Astrocyte (in vitro differentiated cells and primary cell): ENCODE results near the gene FAF1. TPM values are rescaled to one million over a fixed set of nuclear protein-coding genes. Genes with fewer than 3 reads are reported as not detected.

Source experiments
- DNase-seq: peaks from one replicate; pipeline ENCODE4 v3.0.0-alpha.2; 2010; ENCODE audit warnings: low read depth
- FAIRE-seq: peaks from 2 replicates; lab custom pipeline; 2011; peaks lifted over from hg19 to GRCh38; lab: Jason Lieb, UNC
- H2AFZ ChIP-seq: 2 replicates; pipeline ENCODE4 v1.6.0; 2012; ENCODE audit warnings: low read depth, low read length, inconsistent platforms
- H3K27ac ChIP-seq: 2 replicates; pipeline ENCODE4 v1.5.1; 2011; ENCODE audit warnings: low read depth, low read length, inconsistent platforms
- H3K27me3 ChIP-seq: 2 replicates; pipeline ENCODE4 v1.6.0; 2011; ENCODE audit warnings: low read length, inconsistent platforms; ENCODE audit not compliant: insufficient read depth
- H3K36me3 ChIP-seq: 2 replicates; pipeline ENCODE4 v1.5.1; 2011; ENCODE audit warnings: low read length, inconsistent platforms; ENCODE audit not compliant: insufficient read depth
- H3K4me1 ChIP-seq: 2 replicates; pipeline ENCODE4 v1.5.1; 2011; ENCODE audit warnings: low read length, inconsistent platforms; ENCODE audit not compliant: insufficient read depth
- H3K4me2 ChIP-seq: 2 replicates; pipeline ENCODE4 v1.6.0; 2012; ENCODE audit warnings: low read length, inconsistent platforms
- H3K4me3 ChIP-seq: 2 replicates; pipeline ENCODE4 v1.5.1; 2011; ENCODE audit warnings: low read depth, mild to moderate bottlenecking, low read length, inconsistent platforms; ENCODE audit not compliant: insufficient read depth
- H3K79me2 ChIP-seq: 2 replicates; pipeline ENCODE4 v1.6.0; 2012; ENCODE audit warnings: mild to moderate bottlenecking, low read length, inconsistent platforms; ENCODE audit not compliant: insufficient read depth
- H3K9ac ChIP-seq: 2 replicates; pipeline ENCODE4 v1.6.0; 2012; ENCODE audit warnings: mild to moderate bottlenecking, low read length, inconsistent platforms
- H3K9me3 ChIP-seq: 2 replicates; pipeline ENCODE4 v1.5.1; 2012; ENCODE audit warnings: low read depth, mild to moderate bottlenecking, low read length, inconsistent platforms; ENCODE audit not compliant: insufficient read depth
- H4K20me1 ChIP-seq: 2 replicates; pipeline ENCODE4 v1.6.0; 2012; ENCODE audit warnings: low read length, inconsistent platforms; ENCODE audit not compliant: insufficient read depth
- H3K27ac Mint-ChIP-seq: one replicate; pipeline ENCODE4 v1.8.0; 2021; ENCODE audit warnings: mild to moderate bottlenecking, mixed read lengths; ENCODE audit not compliant: unreplicated experiment
- H3K27me3 Mint-ChIP-seq: one replicate; pipeline ENCODE4 v1.8.0; 2021; ENCODE audit warnings: low read depth, mixed read lengths; ENCODE audit not compliant: unreplicated experiment
- H3K36me3 Mint-ChIP-seq: one replicate; pipeline ENCODE4 v1.8.0; 2021; ENCODE audit warnings: low read depth, mixed read lengths; ENCODE audit not compliant: unreplicated experiment
- H3K4me1 Mint-ChIP-seq: one replicate; pipeline ENCODE4 v1.8.0; 2021; ENCODE audit warnings: low read depth, mixed read lengths; ENCODE audit not compliant: unreplicated experiment
- H3K4me3 Mint-ChIP-seq: one replicate; pipeline ENCODE4 v1.8.0; 2021; ENCODE audit warnings: mild to moderate bottlenecking, moderate library complexity, mixed read lengths; ENCODE audit not compliant: unreplicated experiment
- H3K9me3 Mint-ChIP-seq: one replicate; pipeline ENCODE4 v1.8.0; 2021; ENCODE audit warnings: mild to moderate bottlenecking, mixed read lengths; ENCODE audit not compliant: unreplicated experiment
- EZH2 ChIP-seq: IDR thresholded peaks from 2 replicates; pipeline ENCODE4 v1.6.1; 2012; ENCODE audit warnings: mild to moderate bottlenecking, low read length, inconsistent platforms; ENCODE audit not compliant: insufficient read depth
- total RNA-seq: library from RNA; stranded (reverse); gene quantifications from 2 replicates; pipeline ENCODE4 v1.2.1, GENCODE V29; 2021
- TF ChIP-seq, protein P1 (sequence below): IDR thresholded peaks from 2 replicates; pipeline ENCODE4 v1.5.1; 2011; ENCODE audit warnings: low read depth, mild to moderate bottlenecking, inconsistent platforms, low read length, moderate library complexity; ENCODE audit not compliant: insufficient read depth

Gene FAF1
- total RNA-seq, 1 donor from 2014 or later, result 35.4 TPM

GRCh38 chr1:50707824-50708223 lies 252.2 kb downstream of the FAF1 start:
- Histone ChIP-seq H3K36me3 (no peaks in the 10 kb centered on the region), H3K9me3 (no peaks in the 10 kb centered on the region), H3K4me2 (no peak overlapping the region), H3K4me1 (no peaks in the 10 kb centered on the region), H3K27me3 (no peaks in the 10 kb centered on the region), H3K27ac (no peak overlapping the region), H3K79me2 (no peaks in the 10 kb centered on the region), H4K20me1 (no peaks in the 10 kb centered on the region), H3K4me3 (no peak overlapping the region), H3K9ac (no peak overlapping the region), H2AFZ (no peak overlapping the region)
- Mint-ChIP-seq H3K36me3 (no peaks in the 10 kb centered on the region), H3K27me3 (no peaks in the 10 kb centered on the region), H3K4me3 (no peak overlapping the region), H3K27ac (no peak overlapping the region), H3K4me1 (peaks cover 2% of the 10 kb centered on the region), H3K9me3 (no peaks in the 10 kb centered on the region)
- DNase-seq, result no peak
- FAIRE-seq, result no peak
- TF ChIP-seq EZH2, result no peak
- TF ChIP-seq, protein P1, sequence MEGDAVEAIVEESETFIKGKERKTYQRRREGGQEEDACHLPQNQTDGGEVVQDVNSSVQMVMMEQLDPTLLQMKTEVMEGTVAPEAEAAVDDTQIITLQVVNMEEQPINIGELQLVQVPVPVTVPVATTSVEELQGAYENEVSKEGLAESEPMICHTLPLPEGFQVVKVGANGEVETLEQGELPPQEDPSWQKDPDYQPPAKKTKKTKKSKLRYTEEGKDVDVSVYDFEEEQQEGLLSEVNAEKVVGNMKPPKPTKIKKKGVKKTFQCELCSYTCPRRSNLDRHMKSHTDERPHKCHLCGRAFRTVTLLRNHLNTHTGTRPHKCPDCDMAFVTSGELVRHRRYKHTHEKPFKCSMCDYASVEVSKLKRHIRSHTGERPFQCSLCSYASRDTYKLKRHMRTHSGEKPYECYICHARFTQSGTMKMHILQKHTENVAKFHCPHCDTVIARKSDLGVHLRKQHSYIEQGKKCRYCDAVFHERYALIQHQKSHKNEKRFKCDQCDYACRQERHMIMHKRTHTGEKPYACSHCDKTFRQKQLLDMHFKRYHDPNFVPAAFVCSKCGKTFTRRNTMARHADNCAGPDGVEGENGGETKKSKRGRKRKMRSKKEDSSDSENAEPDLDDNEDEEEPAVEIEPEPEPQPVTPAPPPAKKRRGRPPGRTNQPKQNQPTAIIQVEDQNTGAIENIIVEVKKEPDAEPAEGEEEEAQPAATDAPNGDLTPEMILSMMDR, result no peak

- H3K4me3 ChIP-seq, result no peak overlapping the region
- H3K9me3 ChIP-seq, result no peaks in the 10 kb centered on the region
- no peak for DNase-seq
- H3K36me3 ChIP-seq, result no peaks in the 10 kb centered on the region
- H3K4me2 ChIP-seq, result no peak overlapping the region
- H3K4me1 Mint-ChIP-seq, result peaks cover 3% of the 10 kb centered on the region
- no peak overlapping the region for H3K9ac ChIP-seq
- no peak overlapping the region for H3K27ac ChIP-seq
- H4K20me1 ChIP-seq, result no peaks in the 10 kb centered on the region
- H3K4me3 Mint-ChIP-seq, result no peak overlapping the region
- no peaks in the 10 kb centered on the region for H3K9me3 Mint-ChIP-seq
- H3K27me3 ChIP-seq, result no peaks in the 10 kb centered on the region
- TF ChIP-seq, protein P1, result no peak
- TF ChIP-seq EZH2, result no peak
- H3K36me3 Mint-ChIP-seq, result no peaks in the 10 kb centered on the region
- H3K27me3 Mint-ChIP-seq, result no peaks in the 10 kb centered on the region
- H3K4me1 ChIP-seq, result no peaks in the 10 kb centered on the region
- no peak for FAIRE-seq
- H3K27ac Mint-ChIP-seq, result no peak overlapping the region
- no peak overlapping the region for H2AFZ ChIP-seq
- H3K79me2 ChIP-seq, result no peaks in the 10 kb centered on the region
Observed at GRCh38 chr1:50705699-50706098, 254.4 kb downstream of the FAF1 start.

DNA sequence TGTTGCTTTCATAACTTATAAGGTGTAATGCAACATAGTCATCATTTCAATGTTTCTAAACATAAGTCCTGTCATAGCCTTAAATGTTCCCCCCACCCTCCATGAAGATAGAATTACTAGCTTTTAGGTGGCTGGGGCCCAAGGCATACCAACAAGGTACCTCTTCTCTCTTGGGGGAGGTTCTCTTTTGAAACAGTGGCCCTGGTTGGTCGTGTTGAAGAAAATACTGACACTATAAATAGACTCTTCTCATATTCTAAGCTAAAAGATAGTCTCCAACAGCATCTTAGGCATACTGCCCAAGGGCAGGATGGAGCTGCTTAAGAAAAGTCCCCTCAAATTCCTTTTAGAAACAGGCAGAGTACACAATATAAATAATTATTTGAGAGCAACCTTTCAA lies 255.0 kb downstream of the FAF1 start:
- H3K4me3 Mint-ChIP-seq, result no peak overlapping the region
- H3K4me3 ChIP-seq, result no peak overlapping the region
- H3K27me3 ChIP-seq, result no peaks in the 10 kb centered on the region
- no peaks in the 10 kb centered on the region for H3K36me3 ChIP-seq
- no peaks in the 10 kb centered on the region for H4K20me1 ChIP-seq
- no peaks in the 10 kb centered on the region for H3K27me3 Mint-ChIP-seq
- H3K4me1 ChIP-seq, result no peaks in the 10 kb centered on the region
- no peaks in the 10 kb centered on the region for H3K36me3 Mint-ChIP-seq
- H3K4me1 Mint-ChIP-seq, result peaks cover 3% of the 10 kb centered on the region
- H3K9me3 ChIP-seq, result no peaks in the 10 kb centered on the region
- H3K9ac ChIP-seq, result no peak overlapping the region
- H2AFZ ChIP-seq, result no peak overlapping the region
- no peak overlapping the region for H3K27ac Mint-ChIP-seq
- TF ChIP-seq EZH2, result no peak
- TF ChIP-seq, protein P1, result no peak
- no peak overlapping the region for H3K4me2 ChIP-seq
- H3K79me2 ChIP-seq, result no peaks in the 10 kb centered on the region
- H3K27ac ChIP-seq, result no peak overlapping the region
- no peaks in the 10 kb centered on the region for H3K9me3 Mint-ChIP-seq
- FAIRE-seq (no peak), DNase-seq (no peak)
